AG09309 (cell line): ENCODE results near the gene PIGZ.

ENCODE experiments used
- DNase-seq: peaks from one replicate; pipeline ENCODE4 v3.0.0-alpha.2; 2010; ENCODE audit warnings: low read depth
- H3K4me3 ChIP-seq: 2 replicates; pipeline ENCODE4 v1.5.1; 2011; ENCODE audit warnings: mild to moderate bottlenecking, low read depth, low read length, moderate library complexity; ENCODE audit not compliant: control insufficient read depth
- TF ChIP-seq, protein P1 (sequence below): IDR thresholded peaks from 2 replicates; pipeline ENCODE4 v1.5.1; 2011; ENCODE audit warnings: mild to moderate bottlenecking, low read depth, low read length, inconsistent platforms; ENCODE audit not compliant: insufficient read depth, control insufficient read depth; ENCODE audit errors: missing control alignments

PIGZ gene

DNA sequence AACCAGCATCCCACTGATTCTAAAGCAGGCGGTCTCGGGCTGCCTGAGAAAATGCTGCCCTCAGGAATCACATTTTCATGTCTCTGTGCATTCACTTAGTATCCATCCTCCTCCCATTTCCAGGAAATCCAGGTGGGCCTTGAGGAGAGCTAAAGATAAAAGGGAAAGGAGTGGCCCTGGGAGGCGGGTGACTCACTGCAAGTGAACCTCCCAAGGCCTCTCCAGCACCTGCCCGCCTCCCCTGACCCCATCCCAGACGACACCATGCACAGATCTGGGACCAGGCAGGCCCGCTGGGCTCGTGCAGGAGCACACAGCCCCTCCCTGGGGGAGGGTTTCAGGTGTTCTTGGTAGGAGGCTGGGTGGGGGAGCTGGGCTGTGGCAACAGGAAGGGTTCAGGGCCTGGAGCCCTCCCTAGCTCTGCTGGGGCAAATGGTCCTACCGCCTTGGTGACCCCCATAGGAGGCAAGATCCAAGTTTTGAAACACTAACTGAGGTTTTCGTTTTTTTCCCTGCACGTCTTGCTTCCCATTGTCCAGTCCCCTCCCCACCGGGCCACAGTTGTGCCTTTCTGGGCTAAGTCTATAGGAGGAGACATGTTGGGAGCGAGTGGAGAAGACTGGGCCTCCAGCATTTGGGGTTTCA, 38.8 kb upstream of the PIGZ start:
- TF ChIP-seq, protein P1, sequence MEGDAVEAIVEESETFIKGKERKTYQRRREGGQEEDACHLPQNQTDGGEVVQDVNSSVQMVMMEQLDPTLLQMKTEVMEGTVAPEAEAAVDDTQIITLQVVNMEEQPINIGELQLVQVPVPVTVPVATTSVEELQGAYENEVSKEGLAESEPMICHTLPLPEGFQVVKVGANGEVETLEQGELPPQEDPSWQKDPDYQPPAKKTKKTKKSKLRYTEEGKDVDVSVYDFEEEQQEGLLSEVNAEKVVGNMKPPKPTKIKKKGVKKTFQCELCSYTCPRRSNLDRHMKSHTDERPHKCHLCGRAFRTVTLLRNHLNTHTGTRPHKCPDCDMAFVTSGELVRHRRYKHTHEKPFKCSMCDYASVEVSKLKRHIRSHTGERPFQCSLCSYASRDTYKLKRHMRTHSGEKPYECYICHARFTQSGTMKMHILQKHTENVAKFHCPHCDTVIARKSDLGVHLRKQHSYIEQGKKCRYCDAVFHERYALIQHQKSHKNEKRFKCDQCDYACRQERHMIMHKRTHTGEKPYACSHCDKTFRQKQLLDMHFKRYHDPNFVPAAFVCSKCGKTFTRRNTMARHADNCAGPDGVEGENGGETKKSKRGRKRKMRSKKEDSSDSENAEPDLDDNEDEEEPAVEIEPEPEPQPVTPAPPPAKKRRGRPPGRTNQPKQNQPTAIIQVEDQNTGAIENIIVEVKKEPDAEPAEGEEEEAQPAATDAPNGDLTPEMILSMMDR = no peak
- no peak for DNase-seq
- no peak overlapping the region for H3K4me3 ChIP-seq

DNA sequence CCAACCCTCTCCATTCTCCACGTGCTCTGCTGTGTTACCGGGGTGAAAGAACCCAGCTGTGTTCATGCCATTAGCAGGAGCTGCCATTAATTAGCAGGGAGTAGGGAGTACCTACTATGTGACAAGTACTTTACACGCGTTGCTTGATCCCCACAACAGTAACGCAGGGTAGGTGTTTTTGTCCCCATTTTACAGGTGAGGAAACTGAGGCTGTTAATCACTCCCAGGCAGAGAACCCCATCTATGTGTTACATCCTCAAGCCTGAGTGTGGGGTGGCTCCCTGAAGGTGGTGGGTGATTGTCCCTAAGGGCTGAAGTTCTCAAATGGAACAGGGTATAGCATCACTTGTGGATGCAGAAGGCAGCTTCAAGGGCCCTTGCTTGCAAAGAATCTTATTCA, 38.2 kb upstream of the PIGZ start:
- TF ChIP-seq, protein P1 = no peak
- DNase-seq = no peak
- H3K4me3 ChIP-seq = no peak overlapping the region

DNA sequence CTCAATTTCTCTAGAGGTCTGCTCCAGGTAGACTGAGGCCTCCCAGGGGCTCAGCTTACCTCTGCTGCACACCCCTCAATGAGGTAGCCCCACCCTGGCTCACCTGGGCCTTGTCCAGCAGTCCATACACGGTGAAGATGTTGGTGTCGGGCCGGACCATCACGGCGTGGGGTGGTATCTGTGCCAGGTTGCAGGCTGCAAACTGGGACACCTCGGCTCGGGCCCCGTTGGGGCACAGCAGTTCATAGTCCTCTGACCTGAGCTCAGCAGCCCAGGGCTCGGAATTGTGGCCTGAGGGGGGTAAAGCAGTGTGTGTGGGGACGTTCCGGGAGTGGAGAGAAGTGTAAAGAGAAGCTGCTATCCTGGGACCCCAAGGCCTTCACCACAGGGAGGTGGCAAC, 37.8 kb upstream of the PIGZ start:
- TF ChIP-seq, protein P1 = no peak
- DNase-seq = no peak
- no peak overlapping the region for H3K4me3 ChIP-seq

DNA sequence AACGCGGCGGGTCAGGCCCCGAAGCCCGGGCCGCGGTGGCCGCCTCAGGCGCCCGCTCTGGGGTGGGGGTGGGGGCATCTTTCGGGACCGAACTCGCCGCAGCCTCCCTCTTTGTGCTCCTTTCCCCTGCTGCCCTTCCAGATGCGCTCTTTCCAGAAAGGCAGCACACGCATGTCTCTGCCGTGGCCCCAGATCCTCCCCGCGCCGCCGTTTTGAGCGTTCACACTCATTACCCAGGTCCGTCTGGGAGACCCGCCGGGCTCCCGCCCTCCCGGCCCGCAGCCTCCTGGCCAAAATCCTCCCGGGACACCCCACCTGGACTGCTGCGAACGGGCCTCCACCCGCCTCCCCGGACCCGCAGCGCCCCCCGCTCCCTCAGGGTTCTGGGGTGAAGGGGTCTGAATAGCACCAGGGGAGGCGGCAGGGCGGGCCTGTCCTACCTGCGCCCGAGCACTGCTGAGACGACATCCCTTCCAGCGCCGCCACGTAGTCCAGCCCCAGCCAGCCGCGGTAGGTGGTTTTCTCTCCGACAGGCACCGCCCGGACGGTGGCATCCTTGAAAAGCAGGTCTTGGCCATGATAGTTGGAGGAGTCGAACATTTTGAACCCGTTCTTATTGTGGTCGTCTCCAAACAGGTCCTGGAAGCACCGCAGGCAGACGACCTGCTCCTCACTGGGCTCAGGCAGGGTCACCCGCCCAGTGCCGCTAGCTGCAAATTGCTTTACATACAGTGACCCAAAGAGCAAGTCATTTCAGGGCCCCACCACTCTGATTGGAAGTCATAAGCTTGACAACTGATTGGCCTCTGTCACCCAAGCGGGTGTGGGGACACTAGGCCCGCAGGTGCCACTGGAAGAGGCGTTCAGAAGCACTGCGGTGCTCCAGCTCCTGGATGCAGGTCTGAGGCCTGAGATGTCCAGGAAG, 35.1 kb upstream of the PIGZ start:
- TF ChIP-seq, protein P1 = no peak
- peak overlapping the region; percentile 44 for H3K4me3 ChIP-seq
- no peak for DNase-seq

DNA sequence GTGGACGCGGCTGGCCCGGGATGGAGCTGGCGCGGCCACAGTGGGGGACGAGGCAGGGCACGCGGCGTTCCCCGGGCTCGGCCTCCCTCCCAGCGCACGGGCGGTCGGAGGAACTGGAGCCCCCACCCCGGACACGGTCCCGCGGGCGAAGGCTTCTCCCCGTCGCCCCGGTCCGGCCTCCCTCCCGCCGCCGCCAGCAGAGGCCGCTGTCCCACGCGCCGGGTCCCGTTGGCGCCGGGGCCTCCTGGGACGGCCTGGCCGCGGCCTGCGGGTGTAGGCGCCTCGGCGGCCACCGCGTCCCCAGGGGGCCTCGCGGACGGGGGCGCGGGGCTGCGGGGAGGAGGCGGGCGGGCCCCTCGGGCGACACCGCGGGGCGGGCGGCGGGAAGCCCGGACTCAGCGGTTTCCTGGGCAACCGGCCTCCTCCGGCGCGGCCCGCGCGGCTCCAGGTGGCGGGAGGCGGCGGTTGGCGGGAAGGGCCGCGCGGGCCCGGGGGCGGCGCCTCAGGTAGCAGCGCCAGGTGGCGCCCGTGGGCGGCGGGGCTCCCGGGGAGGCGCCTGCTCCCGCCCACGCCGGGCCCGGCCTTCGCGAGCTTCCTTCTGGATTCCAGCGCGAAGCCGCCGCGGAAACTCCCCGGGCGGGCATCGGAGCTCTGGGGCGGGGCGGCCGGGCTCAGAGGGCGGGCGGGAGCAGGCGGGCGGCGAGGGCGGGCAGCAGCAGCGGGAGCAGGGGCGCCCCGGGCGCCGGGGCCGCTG, 34.2 kb upstream of the PIGZ start:
- DNase-seq = no peak
- TF ChIP-seq, protein P1 = peak; percentile 53
- peak overlapping the region; percentile 44 for H3K4me3 ChIP-seq

DNA sequence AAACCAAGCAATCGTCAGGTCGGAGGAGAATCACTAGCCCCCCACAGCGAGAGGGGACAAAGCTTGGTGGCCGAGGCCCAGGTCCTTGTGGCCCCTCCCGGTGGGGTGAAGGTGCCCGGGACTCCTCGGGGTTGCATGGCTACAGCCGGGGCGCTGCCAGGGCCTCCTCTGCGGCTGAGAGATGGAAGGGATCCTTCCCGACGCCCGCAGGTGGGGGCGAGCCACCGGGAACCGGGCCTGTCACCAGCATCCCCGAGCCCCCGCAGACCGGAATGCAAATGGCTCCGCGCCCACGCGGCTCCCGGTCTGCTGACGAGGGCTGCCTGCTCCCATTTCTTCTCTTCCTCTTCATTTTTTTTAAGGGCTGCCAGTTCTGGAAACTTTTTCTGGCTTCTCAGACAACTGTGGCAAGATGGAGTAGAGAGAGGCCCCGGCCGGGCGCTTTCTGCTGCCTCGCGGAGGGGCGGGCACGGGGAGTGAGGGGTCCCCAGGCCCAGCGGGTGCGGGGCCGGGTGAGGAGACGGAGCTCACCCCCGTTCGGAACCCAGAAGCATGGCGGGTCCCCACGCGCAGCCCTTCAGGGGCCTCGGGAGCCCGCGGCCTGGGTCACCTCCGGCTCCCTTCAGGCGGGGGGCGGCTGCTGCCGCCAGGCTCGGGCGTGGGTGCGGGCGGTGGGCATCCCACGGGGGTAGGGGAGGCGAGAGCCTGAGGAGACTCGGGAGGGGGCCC, 33.5 kb upstream of the PIGZ start:
- DNase-seq = no peak
- TF ChIP-seq, protein P1 = no peak
- peak overlapping the region; percentile 37 for H3K4me3 ChIP-seq
